Stimulated activated effector memory CD8-positive, alpha-beta T cell treated with anti-CD3 and anti-CD28 coated beads, Interleukin-12 subunit alpha, Interleukin-12 subunit beta, amount 100 ng/mL, for 72 hours (primary cell): ENCODE data around the gene SRGAP1.
A peak's percentile ranks its signal among the peaks of the same experiment; 100 is the strongest.

Source experiments
- ATAC-seq: fragments of 150-1000 bp; cut with Tn5 transposase; 2 replicates; pipeline ENCODE4 v1.10.0; 2021
- DNase-seq, 2 donors: peaks; one replicate each; pipeline ENCODE4 v3.0.0; 2021 to 2022; ENCODE audit warnings: low spot score in 2 of 2
- H3K27ac Mint-ChIP-seq: one replicate; pipeline ENCODE4 v1.8.0; 2022; ENCODE audit warnings: mild to moderate bottlenecking, mixed read lengths
- H3K36me3 Mint-ChIP-seq: one replicate; pipeline ENCODE4 v1.8.0; 2022; ENCODE audit warnings: mild to moderate bottlenecking, mixed read lengths
- H3K4me1 Mint-ChIP-seq: one replicate; pipeline ENCODE4 v1.8.0; 2022; ENCODE audit warnings: mixed read lengths
- H3K4me3 Mint-ChIP-seq: one replicate; pipeline ENCODE4 v1.8.0; 2022; ENCODE audit warnings: mild to moderate bottlenecking, mixed read lengths
- H3K9me3 Mint-ChIP-seq: one replicate; pipeline ENCODE4 v1.8.0; 2022; ENCODE audit warnings: mixed read lengths

The SRGAP1 gene

DNA sequence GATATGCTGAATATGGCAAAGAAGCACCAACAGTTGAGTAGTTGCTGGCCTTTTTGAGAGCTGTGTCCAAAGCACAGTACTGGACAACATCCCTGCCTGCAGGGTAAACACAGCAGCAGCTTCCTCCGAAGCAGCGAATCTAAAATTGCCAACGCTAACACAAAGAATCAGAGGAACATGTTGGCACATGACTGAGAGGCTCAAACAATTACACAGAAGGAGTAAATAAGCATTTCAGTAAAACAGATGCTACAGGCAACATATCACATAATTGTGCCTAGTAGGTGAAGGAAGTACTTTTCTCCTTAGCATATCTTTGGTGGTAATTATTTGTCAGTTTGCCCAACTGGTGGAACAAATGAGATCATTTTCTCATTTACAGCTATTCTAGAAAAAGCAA is 325.5 kb downstream of the SRGAP1 start:
- ATAC-seq (no peak), DNase-seq (no peak)
- Mint-ChIP-seq H3K27ac (no peak overlapping the region), H3K4me3 (no peak overlapping the region), H3K4me1 (no peaks in the 10 kb centered on the region), H3K36me3 (no peaks in the 10 kb centered on the region), H3K9me3 (no peaks in the 10 kb centered on the region)

DNA sequence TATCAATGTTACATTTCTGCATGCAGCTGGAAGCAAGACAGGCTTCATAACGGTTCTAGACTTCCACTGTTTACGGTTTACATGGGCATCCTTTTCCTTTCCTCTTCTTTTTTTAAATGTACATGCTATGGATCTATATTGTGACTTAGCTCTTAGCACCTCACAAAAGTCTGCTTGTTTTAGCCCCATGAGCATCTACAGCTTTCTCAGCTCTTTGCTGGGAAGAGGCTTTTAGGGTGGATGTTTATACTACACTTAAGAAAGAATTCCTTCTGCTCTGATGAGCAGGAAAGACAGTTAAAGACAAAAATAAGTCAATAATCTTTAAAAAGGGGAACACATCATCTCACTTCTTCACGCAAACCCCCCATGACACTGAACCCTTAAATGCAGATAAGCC is 326.2 kb downstream of the SRGAP1 start:
- DNase-seq: no peak
- no peaks in the 10 kb centered on the region for H3K4me1 Mint-ChIP-seq
- ATAC-seq: no peak
- no peaks in the 10 kb centered on the region for H3K9me3 Mint-ChIP-seq
- no peak overlapping the region for H3K4me3 Mint-ChIP-seq
- H3K36me3 Mint-ChIP-seq: no peaks in the 10 kb centered on the region
- no peak overlapping the region for H3K27ac Mint-ChIP-seq

DNA sequence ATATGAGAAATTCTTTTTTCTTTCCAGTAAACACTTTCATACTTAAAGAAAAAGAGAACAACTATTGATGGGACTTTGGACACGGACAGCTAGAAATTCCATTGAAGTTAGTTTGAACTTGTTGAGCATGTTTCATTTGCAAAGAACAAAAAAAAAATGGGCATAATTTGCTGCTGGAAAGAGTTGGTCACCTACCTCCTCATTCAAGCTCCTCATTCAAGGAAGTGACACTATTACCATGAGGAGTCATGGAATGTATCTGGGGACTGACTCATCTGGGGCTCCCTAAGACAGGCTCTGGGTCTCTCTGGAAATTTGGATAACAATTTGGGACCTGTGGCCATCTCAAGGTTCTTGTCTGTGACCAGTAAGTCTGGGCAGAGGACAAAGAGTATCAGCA is 327.2 kb downstream of the SRGAP1 start:
- no peak overlapping the region for H3K27ac Mint-ChIP-seq
- H3K36me3 Mint-ChIP-seq: no peaks in the 10 kb centered on the region
- ATAC-seq (no peak), DNase-seq (no peak)
- no peak overlapping the region for H3K4me3 Mint-ChIP-seq
- H3K9me3 Mint-ChIP-seq: no peaks in the 10 kb centered on the region
- H3K4me1 Mint-ChIP-seq: no peaks in the 10 kb centered on the region

DNA sequence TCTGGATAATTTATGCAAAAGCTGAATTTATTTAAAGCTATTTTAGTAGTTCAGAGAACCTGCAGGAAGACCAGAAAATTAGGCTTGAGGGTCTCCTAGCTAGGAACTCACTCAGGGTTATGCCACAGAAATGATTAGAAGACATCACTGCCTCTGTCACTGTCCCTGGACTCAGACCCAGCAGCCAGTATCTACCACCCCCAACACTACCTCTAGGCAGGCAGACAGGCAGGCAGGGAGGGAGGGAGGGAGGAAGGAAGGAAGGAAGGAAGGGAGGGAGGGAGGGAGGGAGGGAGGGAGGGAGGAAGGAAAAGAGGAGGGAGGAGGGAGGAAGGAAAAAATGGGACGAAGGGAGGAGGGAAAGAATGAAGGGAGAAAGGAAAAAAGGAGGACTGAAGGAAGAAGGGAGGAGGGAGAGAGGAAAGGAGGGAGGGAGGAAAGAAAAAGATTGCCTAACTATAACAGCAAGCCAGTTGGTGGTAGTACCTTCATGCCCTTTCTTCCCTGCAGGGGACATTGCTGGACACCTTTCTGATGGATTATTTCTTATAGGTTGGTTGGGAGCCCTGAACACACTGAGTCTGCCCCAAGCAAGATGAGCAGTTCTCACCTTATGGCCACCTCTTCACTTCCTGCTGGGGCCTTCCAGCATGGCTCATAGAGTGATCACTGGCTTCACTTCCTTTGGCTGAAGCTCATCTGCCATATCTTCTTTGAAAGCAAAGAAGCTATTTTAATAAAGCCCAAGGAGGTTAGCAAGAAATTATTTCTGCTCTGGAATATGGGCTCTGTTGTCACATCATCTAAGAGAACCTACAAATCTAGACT is 327.9 kb downstream of the SRGAP1 start:
- no peaks in the 10 kb centered on the region for H3K36me3 Mint-ChIP-seq
- DNase-seq: no peak
- H3K27ac Mint-ChIP-seq: no peak overlapping the region
- no peaks in the 10 kb centered on the region for H3K9me3 Mint-ChIP-seq
- no peak overlapping the region for H3K4me3 Mint-ChIP-seq
- peak; percentile 80 for ATAC-seq
- H3K4me1 Mint-ChIP-seq: no peaks in the 10 kb centered on the region

DNA sequence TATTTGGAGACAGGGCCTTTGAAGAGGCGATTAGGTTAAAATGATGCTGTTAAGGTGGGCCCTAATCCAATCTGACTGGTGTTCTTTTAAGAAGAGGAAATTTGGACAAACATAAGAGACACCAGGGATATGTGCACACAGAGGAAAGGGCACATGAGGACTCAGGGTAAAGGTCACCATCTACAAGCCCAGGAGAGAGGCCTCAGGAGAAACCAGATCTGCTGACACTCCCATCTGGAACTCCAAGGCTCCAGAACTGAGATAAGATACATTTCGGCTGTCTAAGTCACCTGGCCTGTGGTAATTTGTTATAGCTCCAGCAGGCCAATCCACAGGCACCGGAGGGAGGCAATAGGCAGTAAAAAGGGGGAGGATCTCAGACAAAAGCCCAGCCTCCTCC is 329.0 kb downstream of the SRGAP1 start:
- Mint-ChIP-seq H3K9me3 (no peaks in the 10 kb centered on the region), H3K27ac (no peak overlapping the region), H3K4me1 (no peaks in the 10 kb centered on the region), H3K4me3 (no peak overlapping the region), H3K36me3 (no peaks in the 10 kb centered on the region)
- no peak for ATAC-seq
- no peak for DNase-seq

DNA sequence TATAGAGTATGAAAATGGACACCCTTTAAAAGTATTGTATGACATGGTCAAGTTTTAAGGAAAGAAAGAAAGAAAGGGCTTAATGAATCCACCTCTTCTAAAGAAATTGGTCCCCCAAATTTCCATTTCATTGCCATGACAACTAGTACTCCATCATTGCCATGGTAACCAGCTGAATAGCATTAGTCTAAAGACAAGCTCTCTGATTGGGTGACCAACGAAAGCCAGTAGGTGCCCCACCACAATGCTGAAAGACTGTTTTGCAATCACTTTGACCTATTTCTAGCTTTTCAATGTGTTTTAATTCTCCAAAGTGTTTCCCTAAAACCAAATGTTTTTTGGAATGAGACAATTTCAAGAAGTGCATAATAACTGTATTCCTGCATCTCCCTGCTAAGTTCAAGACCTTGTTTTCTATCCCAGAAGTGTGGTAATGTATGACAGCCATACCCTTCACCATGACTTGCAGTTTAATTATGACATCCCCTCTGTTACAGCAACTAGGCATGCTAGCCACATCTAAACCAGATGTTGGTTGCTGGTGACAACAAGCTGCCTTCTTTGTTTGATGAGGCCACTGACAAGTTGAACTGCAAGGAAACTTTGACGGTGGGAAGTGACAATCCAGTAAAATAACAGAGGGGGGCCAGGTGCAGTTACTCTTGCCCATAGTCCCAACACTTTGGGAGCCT is 330.9 kb downstream of the SRGAP1 start:
- H3K27ac Mint-ChIP-seq: no peak overlapping the region
- H3K4me3 Mint-ChIP-seq: no peak overlapping the region
- no peaks in the 10 kb centered on the region for H3K36me3 Mint-ChIP-seq
- no peaks in the 10 kb centered on the region for H3K4me1 Mint-ChIP-seq
- DNase-seq (no peak), ATAC-seq (no peak)
- no peaks in the 10 kb centered on the region for H3K9me3 Mint-ChIP-seq

DNA sequence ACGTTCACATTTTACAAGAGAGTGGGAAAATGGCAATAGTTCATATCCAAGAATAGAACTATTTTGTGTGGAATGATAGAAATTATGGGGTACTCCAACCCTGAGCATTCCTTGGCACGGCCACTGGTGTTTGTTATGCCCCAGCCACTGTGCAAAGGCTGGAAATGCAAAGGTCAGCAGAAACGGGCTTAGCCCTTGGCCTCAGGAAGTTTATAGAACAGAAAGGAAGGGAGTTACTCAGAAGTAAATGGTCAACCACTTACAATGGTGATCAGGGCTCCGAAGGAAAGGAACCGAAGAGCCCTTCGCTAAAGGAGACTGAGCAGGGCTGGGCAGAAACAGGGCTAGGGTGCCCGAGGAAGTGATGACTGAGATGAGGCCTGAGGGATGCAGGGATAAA is 332.5 kb downstream of the SRGAP1 start:
- ATAC-seq (no peak), DNase-seq (no peak)
- H3K4me1 Mint-ChIP-seq: no peaks in the 10 kb centered on the region
- no peaks in the 10 kb centered on the region for H3K9me3 Mint-ChIP-seq
- H3K4me3 Mint-ChIP-seq: no peak overlapping the region
- H3K27ac Mint-ChIP-seq: no peak overlapping the region
- H3K36me3 Mint-ChIP-seq: no peaks in the 10 kb centered on the region

DNA sequence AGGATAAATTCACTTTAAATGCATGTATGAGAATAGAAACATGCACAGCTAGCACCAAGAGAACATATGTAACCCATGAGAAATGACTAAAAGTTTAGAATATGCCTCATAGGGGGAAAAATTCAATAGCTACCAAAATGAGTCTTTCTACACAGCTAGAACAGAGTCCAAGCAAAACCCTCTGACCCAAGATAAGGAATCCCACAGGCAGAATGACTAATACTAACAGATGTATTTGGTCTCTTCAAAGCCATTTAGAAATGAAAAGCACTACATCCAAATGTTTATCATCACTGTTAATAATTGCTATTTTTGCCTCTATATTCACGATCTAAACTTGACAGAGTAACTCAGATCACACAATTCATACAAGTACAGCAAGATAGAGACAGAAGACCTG is 333.6 kb downstream of the SRGAP1 start:
- no peaks in the 10 kb centered on the region for H3K4me1 Mint-ChIP-seq
- DNase-seq: no peak
- no peaks in the 10 kb centered on the region for H3K36me3 Mint-ChIP-seq
- no peaks in the 10 kb centered on the region for H3K9me3 Mint-ChIP-seq
- peak; percentile 69 for ATAC-seq
- H3K27ac Mint-ChIP-seq: no peak overlapping the region
- H3K4me3 Mint-ChIP-seq: no peak overlapping the region

DNA sequence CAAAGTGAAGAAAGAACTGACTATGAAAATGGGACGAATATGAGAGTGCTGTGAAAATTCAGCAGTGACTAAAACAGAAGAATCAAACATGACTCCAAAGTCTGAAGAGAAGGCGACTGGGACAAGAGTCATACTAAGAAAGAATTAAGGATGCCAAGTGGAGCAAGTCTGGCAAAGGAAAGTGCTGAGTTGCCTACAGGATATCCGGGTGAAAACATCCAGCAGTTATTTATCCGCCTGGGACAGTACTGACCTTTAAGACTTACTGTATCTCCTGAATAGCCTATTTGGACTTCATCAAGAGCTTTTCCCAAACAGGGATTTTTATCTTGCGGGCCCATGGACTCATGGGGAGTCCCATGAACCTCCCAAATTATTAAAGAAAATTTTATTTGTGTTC is 336.5 kb downstream of the SRGAP1 start:
- Mint-ChIP-seq H3K4me1 (no peaks in the 10 kb centered on the region), H3K27ac (no peak overlapping the region), H3K9me3 (no peaks in the 10 kb centered on the region), H3K36me3 (no peaks in the 10 kb centered on the region), H3K4me3 (no peak overlapping the region)
- DNase-seq (no peak), ATAC-seq (no peak)

DNA sequence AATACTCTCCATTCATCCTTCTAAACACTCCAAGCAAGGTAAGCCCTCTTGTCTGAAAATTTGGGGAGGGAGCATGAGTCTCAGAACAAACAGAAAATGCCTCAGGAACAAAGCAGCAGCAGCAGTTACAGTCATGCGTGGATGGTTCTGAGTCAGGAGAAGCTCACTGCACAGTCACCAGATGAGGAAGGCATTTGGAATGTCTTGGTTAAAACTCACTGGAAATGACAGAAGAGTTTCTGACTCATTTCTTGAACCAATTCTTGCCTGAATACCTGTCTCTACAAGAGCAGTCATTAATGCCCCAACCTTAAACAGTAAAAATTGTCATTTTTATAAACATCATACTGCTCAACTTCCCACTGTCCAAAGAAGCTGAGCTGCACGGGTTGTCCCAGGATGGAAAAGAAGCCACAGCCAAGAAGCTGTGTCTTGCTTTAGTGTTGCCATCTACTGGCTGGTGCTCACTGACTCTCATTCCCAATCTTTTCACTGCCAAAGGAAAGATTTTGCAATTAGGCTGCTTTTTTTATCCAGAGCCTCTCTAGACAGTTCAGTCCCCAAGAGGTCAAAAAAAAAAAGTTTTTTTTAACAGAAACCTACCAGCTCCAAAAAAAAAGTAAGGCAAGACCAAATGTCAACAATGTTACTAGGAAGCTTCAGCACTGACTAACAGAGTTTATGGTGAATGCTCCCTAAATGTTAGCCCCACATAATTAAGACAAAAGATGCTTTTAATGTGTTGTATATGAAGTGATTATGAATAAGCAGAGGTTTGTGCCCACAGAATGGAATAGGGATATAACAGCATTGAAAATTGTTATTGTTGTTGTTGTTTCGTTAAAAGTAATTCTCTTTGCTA is 337.2 kb downstream of the SRGAP1 start:
- ATAC-seq (peak; percentile 80), DNase-seq (no peak)
- no peak overlapping the region for H3K27ac Mint-ChIP-seq
- no peak overlapping the region for H3K4me3 Mint-ChIP-seq
- H3K9me3 Mint-ChIP-seq: no peaks in the 10 kb centered on the region
- no peaks in the 10 kb centered on the region for H3K4me1 Mint-ChIP-seq
- no peaks in the 10 kb centered on the region for H3K36me3 Mint-ChIP-seq

DNA sequence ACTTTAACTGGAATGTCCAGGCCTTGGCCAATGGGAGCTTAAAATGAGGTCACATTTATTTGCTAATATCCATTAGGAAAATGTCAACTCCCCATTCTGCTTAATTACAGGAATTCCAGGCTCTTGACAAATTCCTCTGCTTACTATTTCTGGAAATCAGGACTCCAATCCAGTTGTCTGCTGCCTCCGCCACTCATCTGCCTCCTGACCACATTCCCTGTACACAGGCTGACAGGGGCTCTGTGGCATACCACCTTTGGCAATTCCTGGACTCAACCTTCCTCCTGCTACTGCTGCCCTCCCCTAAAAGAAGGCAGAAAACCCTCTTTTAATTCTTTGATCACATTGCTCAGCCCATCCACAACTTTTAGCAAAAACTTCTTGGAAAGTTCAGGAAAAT is 339.7 kb downstream of the SRGAP1 start:
- DNase-seq (no peak), ATAC-seq (no peak)
- Mint-ChIP-seq H3K27ac (no peak overlapping the region), H3K36me3 (no peaks in the 10 kb centered on the region), H3K9me3 (no peaks in the 10 kb centered on the region), H3K4me3 (no peak overlapping the region), H3K4me1 (no peaks in the 10 kb centered on the region)

DNA sequence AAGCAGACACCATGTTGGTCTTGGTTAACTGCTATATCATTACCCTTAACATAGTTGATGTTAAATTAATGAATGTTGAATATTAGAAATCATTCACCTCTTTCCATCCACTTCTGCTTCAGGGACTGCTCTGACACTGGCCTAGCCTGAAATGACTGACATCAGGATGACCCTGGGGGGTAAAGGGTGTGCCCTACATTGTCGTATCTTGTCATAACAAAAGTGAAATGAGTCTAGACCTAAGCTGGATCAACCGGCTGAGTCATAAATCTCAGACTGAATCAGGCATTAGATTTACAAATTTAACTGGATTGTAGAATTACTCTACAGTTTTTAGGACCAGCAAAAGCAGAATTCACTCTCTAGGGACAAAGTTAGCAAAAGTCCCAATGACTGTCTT is 342.3 kb downstream of the SRGAP1 start:
- DNase-seq: no peak

DNA sequence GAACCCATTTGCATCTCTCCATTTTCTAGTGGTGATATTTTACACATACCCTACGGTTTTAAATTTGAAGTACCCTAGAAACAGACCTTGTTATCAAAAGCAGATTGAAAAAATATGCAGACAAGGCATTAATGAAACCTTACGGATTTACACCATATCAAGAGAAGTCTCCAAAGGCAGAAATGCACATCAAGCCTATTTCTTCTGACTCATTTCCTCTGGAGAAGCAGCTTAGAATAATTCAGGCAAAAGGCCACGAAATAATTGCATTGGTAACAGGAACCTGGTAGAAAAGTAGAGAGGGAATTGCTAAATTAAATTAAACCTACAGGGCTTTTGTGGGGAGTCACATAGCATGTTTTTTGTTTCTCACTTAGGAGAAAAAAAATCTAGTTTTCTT is 342.9 kb downstream of the SRGAP1 start:
- H3K4me1 Mint-ChIP-seq: no peaks in the 10 kb centered on the region
- no peak for ATAC-seq
- no peak overlapping the region for H3K4me3 Mint-ChIP-seq
- no peaks in the 10 kb centered on the region for H3K9me3 Mint-ChIP-seq
- DNase-seq: no peak
- H3K27ac Mint-ChIP-seq: no peak overlapping the region
- H3K36me3 Mint-ChIP-seq: peaks cover 12% of the 10 kb centered on the region

More for the DNA sequence above, 342.3 kb downstream of the SRGAP1 start:
- Mint-ChIP-seq H3K27ac (no peak overlapping the region), H3K4me3 (no peak overlapping the region), H3K4me1 (no peaks in the 10 kb centered on the region), H3K36me3 (peaks cover 6% of the 10 kb centered on the region), H3K9me3 (no peaks in the 10 kb centered on the region)
- peak; percentile 100 for ATAC-seq

DNA sequence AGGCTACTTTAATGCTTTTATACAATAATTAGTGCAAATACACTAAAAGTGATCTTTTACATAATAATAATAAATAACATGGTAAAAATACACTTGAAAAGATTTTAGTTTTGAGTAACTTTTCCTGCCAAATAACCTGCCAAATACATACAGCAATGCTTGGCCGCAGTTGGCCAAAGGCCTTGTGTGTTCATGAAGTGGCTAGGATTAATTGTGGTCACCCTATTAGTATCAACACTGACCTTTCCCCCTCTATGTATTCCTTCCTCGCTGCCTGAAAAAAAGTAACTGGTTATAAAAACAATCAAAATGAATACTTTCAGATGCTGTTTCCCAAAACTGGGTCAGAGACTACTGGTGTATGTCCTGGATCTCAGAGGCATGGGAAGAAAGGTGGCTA is 343.3 kb downstream of the SRGAP1 start:
- Mint-ChIP-seq H3K27ac (no peak overlapping the region), H3K4me1 (peaks cover 3% of the 10 kb centered on the region), H3K36me3 (peaks cover 17% of the 10 kb centered on the region), H3K9me3 (no peaks in the 10 kb centered on the region), H3K4me3 (no peak overlapping the region)
- ATAC-seq: no peak
- no peak for DNase-seq

DNA sequence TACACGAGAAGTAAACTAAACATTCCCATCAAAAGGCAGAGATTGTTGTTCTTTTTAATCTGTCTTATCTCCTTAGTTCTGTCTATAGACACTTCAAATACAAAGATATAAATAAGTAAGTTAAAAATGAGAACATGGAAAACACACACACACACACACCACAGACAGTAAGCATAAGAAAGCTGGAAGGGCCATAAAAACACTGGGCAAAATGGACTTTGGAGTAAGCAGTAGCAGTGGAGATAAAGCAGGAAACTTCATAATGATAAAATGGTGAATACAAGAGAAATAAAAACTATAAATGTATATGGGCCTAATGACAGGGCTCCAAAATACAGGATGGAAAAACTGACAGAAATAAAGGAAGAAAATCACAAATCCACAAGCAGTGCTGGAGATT is 345.0 kb downstream of the SRGAP1 start:
- H3K4me3 Mint-ChIP-seq: no peak overlapping the region
- ATAC-seq (no peak), DNase-seq (no peak)
- H3K9me3 Mint-ChIP-seq: no peaks in the 10 kb centered on the region
- peaks cover 8% of the 10 kb centered on the region for H3K4me1 Mint-ChIP-seq
- H3K36me3 Mint-ChIP-seq: peaks cover 33% of the 10 kb centered on the region
- no peak overlapping the region for H3K27ac Mint-ChIP-seq
